HCT116 (cell line): Measurements from ENCODE around the gene OPCML. TPM values are rescaled to one million over a fixed set of nuclear protein-coding genes. Genes with fewer than 3 reads are reported as not detected.

Source experiments
- ATAC-seq: fragments of 200-7000 bp; cut with Tn5 transposase; 2 replicates; pipeline ENCODE4 v1.9.1; 2020; ENCODE audit warnings: mild to moderate bottlenecking, moderate library complexity
- BruUV-seq: library from RNA; stranded (reverse); fragments of 400-500 nt; replicated peaks from 2 replicates; lab custom pipeline; 2021; lab: Mats Ljungman, UMichigan
- CTCF ChIA-PET: fragments of 300-600 bp; sonication (Branson Sonifier 250); formaldehyde crosslinking; loops from one replicate; lab custom pipeline; 2021; ENCODE audit warnings: antibody characterized with exemption; lab: Charles Lee
- POLR2A ChIA-PET: fragments of 300-600, 350-600 bp; sonication (Branson Sonifier 250); formaldehyde crosslinking; loops from one replicate; lab custom pipeline; 2021; ENCODE audit warnings: antibody characterized with exemption; lab: Charles Lee
- RAD21 ChIA-PET, 2 experiments: fragments of 300-600 bp; sonication (Branson Sonifier 250); formaldehyde crosslinking; loops; one replicate each; lab custom pipeline; 2023; ENCODE audit warnings: low total read pairs in 2 of 2; ENCODE audit not compliant: uncharacterized antibody in 2 of 2, unreplicated experiment in 2 of 2, low non-redundant PET in 1 of 2; lab: Charles Lee
- DNase-seq: peaks from one replicate; pipeline ENCODE4 v3.0.0-alpha.2; 2010; ENCODE audit warnings: low read depth, low spot score
- H2AFZ ChIP-seq: fragments of 200-600 bp; shearing (Covaris generic), sonication (generic); 2 replicates; pipeline ENCODE4 v1.6.1; 2017; ENCODE audit warnings: low read depth, mixed run types, mixed read lengths, antibody characterized with exemption, low read length; ENCODE audit not compliant: poor library complexity, severe bottlenecking
- H3K27ac ChIP-seq: 2 replicates; pipeline ENCODE4 v1.5.1; 2012; ENCODE audit warnings: low read depth, low read length
- H3K27me3 ChIP-seq: fragments of 200-600 bp; sonication (generic); 2 replicates; pipeline ENCODE4 v1.6.1; 2016; ENCODE audit warnings: mixed run types, low read length, mixed read lengths; ENCODE audit not compliant: insufficient read depth
- H3K36me3 ChIP-seq, 2 experiments: fragments of 200-500 bp in 1 of 2; fragments of 200-600 bp in 1 of 2; sonication (Bioruptor generic) in 1 of 2; sonication (generic) in 1 of 2; 2 replicates each; pipeline versions ENCODE4 v1.5.1 to v1.6.1; 2014 to 2016; ENCODE audit warnings: low read length in 2 of 2, inconsistent platforms in 1 of 2, mixed read lengths in 1 of 2, mixed run types in 1 of 2; ENCODE audit not compliant: insufficient read depth in 2 of 2, control insufficient read depth in 1 of 2
- H3K4me1 ChIP-seq, 2 experiments: fragments of 200-600 bp in 1 of 2; sonication (generic) in 1 of 2; 2 replicates each; pipeline versions ENCODE4 v1.5.1 to v1.6.1; 2012 to 2017; ENCODE audit warnings: low read length in 2 of 2, inconsistent platforms in 1 of 2, mild to moderate bottlenecking in 1 of 2, mixed read lengths in 1 of 2, mixed run types in 1 of 2, moderate library complexity in 1 of 2; ENCODE audit not compliant: insufficient read depth in 2 of 2, control insufficient read depth in 1 of 2
- H3K4me2 ChIP-seq: fragments of 200-600 bp; sonication (generic); 2 replicates; pipeline ENCODE4 v1.6.1; 2017; ENCODE audit warnings: mixed run types, low read length, mixed read lengths
- H3K4me3 ChIP-seq, 2 experiments: fragments of 200-600 bp in 1 of 2; sonication (generic) in 1 of 2; replicated peaks in 1 of 2; 2 replicates each; pipeline ENCODE4 v1.5.1; 2011 to 2016; ENCODE audit warnings: low read length in 2 of 2, control low read depth in 1 of 2, low read depth in 1 of 2, mild to moderate bottlenecking in 1 of 2, mixed read lengths in 1 of 2, mixed run types in 1 of 2
- H3K79me2 ChIP-seq: fragments of 200-600 bp; sonication (generic); 2 replicates; pipeline ENCODE4 v1.6.1; 2017; ENCODE audit warnings: mild to moderate bottlenecking, mixed run types, low read length, moderate library complexity, mixed read lengths; ENCODE audit not compliant: insufficient read depth
- H3K9ac ChIP-seq: fragments of 200-600 bp; sonication (generic); 2 replicates; pipeline ENCODE4 v1.6.1; 2016; ENCODE audit warnings: low read length, mixed read lengths
- H3K9me2 ChIP-seq: fragments of 200-600 bp; sonication (generic), shearing (Covaris generic); 2 replicates; pipeline ENCODE4 v1.6.1; 2017; ENCODE audit warnings: mixed run types, mild to moderate bottlenecking, moderate library complexity; ENCODE audit not compliant: insufficient read depth
- H3K9me3 ChIP-seq, 2 experiments: fragments of 200-500 bp in 1 of 2; fragments of 200-600 bp in 1 of 2; sonication (Bioruptor generic) in 1 of 2; sonication (generic) in 1 of 2; 2 replicates each; pipeline ENCODE4 v1.6.1; 2014 to 2017; ENCODE audit warnings: low read length in 2 of 2, mixed read lengths in 2 of 2, inconsistent platforms in 1 of 2, low read depth in 1 of 2, mild to moderate bottlenecking in 1 of 2, mixed run types in 1 of 2, moderate library complexity in 1 of 2; ENCODE audit not compliant: control insufficient read depth in 1 of 2, insufficient read depth in 1 of 2
- H4K20me1 ChIP-seq: fragments of 200-600 bp; sonication (generic), shearing (Covaris generic); 2 replicates; pipeline ENCODE4 v1.6.1; 2017; ENCODE audit warnings: mixed run types, mild to moderate bottlenecking, moderate library complexity; ENCODE audit not compliant: insufficient read depth
- CBX3 ChIP-seq: IDR thresholded peaks from 2 replicates; pipeline ENCODE4 v1.6.1; 2012; ENCODE audit warnings: low read depth
- ELF1 ChIP-seq: IDR thresholded peaks from 2 replicates; pipeline ENCODE4 v1.6.1; 2012; ENCODE audit warnings: low read depth, borderline replicate concordance
- EZH2 ChIP-seq: fragments of 200-600 bp; sonication (generic); IDR thresholded peaks from 2 replicates; pipeline ENCODE4 v1.6.1; 2017; ENCODE audit warnings: antibody characterized with exemption, mixed run types
- JUND ChIP-seq: IDR thresholded peaks from 2 replicates; pipeline ENCODE4 v1.6.1; 2012
- ZFX ChIP-seq: fragments of 450-650 bp; IDR thresholded peaks from 2 replicates; pipeline ENCODE4 v1.6.1; 2017
- intact Hi-C: fragments of 100-400 bp; cut with micrococcal nuclease; formaldehyde crosslinking; loops from 2 replicates; pipeline ENCODE4 v1.10.0; 2022
- total RNA-seq: library from RNA; stranded (reverse); gene quantifications from one replicate; pipeline ENCODE4 v1.2.1, GENCODE V29; 2021; ENCODE audit not compliant: unreplicated experiment
- TF ChIP-seq, protein P1 (sequence below): IDR thresholded peaks from 2 replicates; pipeline ENCODE4 v1.6.1; 2011; ENCODE audit warnings: mild to moderate bottlenecking, low read length, moderate library complexity; ENCODE audit not compliant: insufficient replicate concordance; ENCODE audit errors: extremely low read depth
- TF ChIP-seq, protein P2 (sequence below): IDR thresholded peaks from 2 replicates; pipeline ENCODE4 v1.6.1; 2012
- TF ChIP-seq, protein P3 (sequence below), 3 experiments: fragments of 200-600 bp in 1 of 3; sonication (generic) in 1 of 3; IDR thresholded peaks in 2 of 3; conservative IDR thresholded peaks in 1 of 3; 2 replicates each; pipeline ENCODE4 v1.5.1; 2012 to 2017; ENCODE audit warnings: low read depth in 2 of 3, low read length in 2 of 3, antibody characterized with exemption in 1 of 3, borderline replicate concordance in 1 of 3, control low read depth in 1 of 3, mild to moderate bottlenecking in 1 of 3, mixed read lengths in 1 of 3, mixed run types in 1 of 3, moderate library complexity in 1 of 3; ENCODE audit not compliant: insufficient read depth in 1 of 3

OPCML gene
- total RNA-seq, 1 experiment from 2014 or later, result not detected

DNA sequence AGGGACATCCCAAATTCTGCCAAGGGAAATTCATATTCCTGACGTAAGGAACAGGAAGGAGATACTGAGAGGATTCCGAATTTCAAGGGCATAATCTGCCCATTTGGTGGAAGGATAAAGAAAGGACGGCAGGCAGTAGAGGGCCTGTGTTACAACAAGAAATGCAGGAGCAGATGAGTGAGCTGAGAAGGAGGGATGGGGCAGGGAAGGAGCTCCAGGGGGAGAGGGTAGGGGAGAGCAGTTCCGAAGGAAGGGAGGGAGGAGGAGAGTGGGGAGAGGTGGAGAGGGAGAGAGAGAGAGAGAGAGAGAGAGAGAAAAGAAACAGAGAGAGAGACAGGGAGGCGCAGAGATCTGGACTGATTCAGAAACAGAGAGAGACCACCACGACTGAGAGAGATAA, 843 bp downstream of the OPCML start:
- Histone ChIP-seq H3K36me3 (no peaks in the 10 kb centered on the region), H3K27me3 (no peaks in the 10 kb centered on the region), H3K9me3 (peaks cover 0 to 8% of the 10 kb centered on the region in 2 experiments; a peak in 2 of 4 replicates), H2AFZ (no peak overlapping the region), H3K4me3 (no peak overlapping the region), H4K20me1 (no peaks in the 10 kb centered on the region), H3K27ac (no peak overlapping the region), H3K79me2 (no peaks in the 10 kb centered on the region), H3K4me1 (no peaks in the 10 kb centered on the region), H3K9me2 (no peaks in the 10 kb centered on the region), H3K4me2 (no peak overlapping the region), H3K9ac (no peak overlapping the region)
- no peak for DNase-seq
- TF ChIP-seq, protein P1, sequence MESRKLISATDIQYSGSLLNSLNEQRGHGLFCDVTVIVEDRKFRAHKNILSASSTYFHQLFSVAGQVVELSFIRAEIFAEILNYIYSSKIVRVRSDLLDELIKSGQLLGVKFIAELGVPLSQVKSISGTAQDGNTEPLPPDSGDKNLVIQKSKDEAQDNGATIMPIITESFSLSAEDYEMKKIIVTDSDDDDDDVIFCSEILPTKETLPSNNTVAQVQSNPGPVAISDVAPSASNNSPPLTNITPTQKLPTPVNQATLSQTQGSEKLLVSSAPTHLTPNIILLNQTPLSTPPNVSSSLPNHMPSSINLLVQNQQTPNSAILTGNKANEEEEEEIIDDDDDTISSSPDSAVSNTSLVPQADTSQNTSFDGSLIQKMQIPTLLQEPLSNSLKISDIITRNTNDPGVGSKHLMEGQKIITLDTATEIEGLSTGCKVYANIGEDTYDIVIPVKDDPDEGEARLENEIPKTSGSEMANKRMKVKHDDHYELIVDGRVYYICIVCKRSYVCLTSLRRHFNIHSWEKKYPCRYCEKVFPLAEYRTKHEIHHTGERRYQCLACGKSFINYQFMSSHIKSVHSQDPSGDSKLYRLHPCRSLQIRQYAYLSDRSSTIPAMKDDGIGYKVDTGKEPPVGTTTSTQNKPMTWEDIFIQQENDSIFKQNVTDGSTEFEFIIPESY, result no peak
- TF ChIP-seq, protein P2, sequence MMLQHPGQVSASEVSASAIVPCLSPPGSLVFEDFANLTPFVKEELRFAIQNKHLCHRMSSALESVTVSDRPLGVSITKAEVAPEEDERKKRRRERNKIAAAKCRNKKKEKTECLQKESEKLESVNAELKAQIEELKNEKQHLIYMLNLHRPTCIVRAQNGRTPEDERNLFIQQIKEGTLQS, result no peak
- TF ChIP-seq ZFX (no peak), CBX3 (no peak), ELF1 (no peak), JUND (no peak), EZH2 (no peak)
- TF ChIP-seq, protein P3, sequence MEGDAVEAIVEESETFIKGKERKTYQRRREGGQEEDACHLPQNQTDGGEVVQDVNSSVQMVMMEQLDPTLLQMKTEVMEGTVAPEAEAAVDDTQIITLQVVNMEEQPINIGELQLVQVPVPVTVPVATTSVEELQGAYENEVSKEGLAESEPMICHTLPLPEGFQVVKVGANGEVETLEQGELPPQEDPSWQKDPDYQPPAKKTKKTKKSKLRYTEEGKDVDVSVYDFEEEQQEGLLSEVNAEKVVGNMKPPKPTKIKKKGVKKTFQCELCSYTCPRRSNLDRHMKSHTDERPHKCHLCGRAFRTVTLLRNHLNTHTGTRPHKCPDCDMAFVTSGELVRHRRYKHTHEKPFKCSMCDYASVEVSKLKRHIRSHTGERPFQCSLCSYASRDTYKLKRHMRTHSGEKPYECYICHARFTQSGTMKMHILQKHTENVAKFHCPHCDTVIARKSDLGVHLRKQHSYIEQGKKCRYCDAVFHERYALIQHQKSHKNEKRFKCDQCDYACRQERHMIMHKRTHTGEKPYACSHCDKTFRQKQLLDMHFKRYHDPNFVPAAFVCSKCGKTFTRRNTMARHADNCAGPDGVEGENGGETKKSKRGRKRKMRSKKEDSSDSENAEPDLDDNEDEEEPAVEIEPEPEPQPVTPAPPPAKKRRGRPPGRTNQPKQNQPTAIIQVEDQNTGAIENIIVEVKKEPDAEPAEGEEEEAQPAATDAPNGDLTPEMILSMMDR (IDR thresholded peaks at IDR 0.05 in 2 of 3, conservative IDR thresholded peaks at IDR 0.05 in 1 of 3; ENCODE audit: borderline replicate concordance in 1 of 3, insufficient read depth in 1 of 3, low read depth in 2 of 3, low read length in 2 of 3), result no peak
- no peak for ATAC-seq
- BruUV-seq, result no TSS peak
- CTCF ChIA-PET, result no interaction called here
- RAD21 ChIA-PET, result no interaction called here
- POLR2A ChIA-PET, result no interaction called here
- intact Hi-C loops, result no loop called here
